K562 (cell line): Measurements from ENCODE around the gene TRIM37. TPM values are rescaled to one million over a fixed set of nuclear protein-coding genes. Genes with fewer than 3 reads are reported as not detected.

ENCODE experiments used
- DLX4 ChIP-seq: fragments of 250-450 bp; sonication (Bioruptor Pico); IDR thresholded peaks from 2 replicates; pipeline ENCODE4 v1.6.1; 2021; ENCODE audit warnings: mild to moderate bottlenecking
- FIP1L1 ChIP-seq: fragments of 200-400 bp; formaldehyde crosslinking; IDR thresholded peaks from 2 replicates; pipeline ENCODE4 v1.6.1; 2018; ENCODE audit warnings: mild to moderate bottlenecking, low read depth, low read length; ENCODE audit not compliant: poor library complexity, severe bottlenecking
- HIVEP1 ChIP-seq: fragments of 250-450 bp; sonication (Bioruptor Pico); IDR thresholded peaks from 2 replicates; pipeline ENCODE4 v1.4.0; 2020; ENCODE audit warnings: mild to moderate bottlenecking
- HNRNPK ChIP-seq: fragments of 200-400 bp; formaldehyde crosslinking; IDR thresholded peaks from one replicate; pipeline ENCODE4 v1.6.1; 2018; ENCODE audit warnings: mild to moderate bottlenecking, low read depth, low read length; ENCODE audit not compliant: poor library complexity, severe bottlenecking
- KLF16 ChIP-seq: IDR thresholded peaks from 2 replicates; pipeline ENCODE4 v1.6.1; 2016; ENCODE audit warnings: antibody characterized with exemption
- NR1H2 ChIP-seq: sonication (generic); formaldehyde crosslinking; IDR thresholded peaks from 2 replicates; pipeline ENCODE4 v1.4.0; 2020; ENCODE audit warnings: mild to moderate bottlenecking, missing genetic modification reagents
- PHF20 ChIP-seq: fragments of 450-650 bp; IDR thresholded peaks from 2 replicates; pipeline ENCODE4 v1.6.1; 2018; ENCODE audit not compliant: partially characterized antibody
- SNRNP70 ChIP-seq: fragments of 200-400 bp; formaldehyde crosslinking; optimal IDR thresholded peaks from 2 replicates; pipeline ENCODE3; 2017; ENCODE audit warnings: low read depth, low read length
- STAT5B ChIP-seq: fragments of 250-450 bp; sonication (Bioruptor Pico); IDR thresholded peaks from 2 replicates; pipeline ENCODE4 v1.8.0; 2021; ENCODE audit warnings: mild to moderate bottlenecking, inconsistent platforms
- ZFP1 ChIP-seq: fragments of 450-650 bp; formaldehyde crosslinking; IDR thresholded peaks from 2 replicates; pipeline ENCODE4 v1.4.0; 2020; ENCODE audit warnings: mild to moderate bottlenecking, mixed read lengths
- ZFP30 ChIP-seq: fragments of 250-450 bp; sonication (Bioruptor Pico); IDR thresholded peaks from 2 replicates; pipeline ENCODE4 v1.8.0; 2022; ENCODE audit warnings: moderate library complexity, mild to moderate bottlenecking, inconsistent platforms, borderline replicate concordance
- ZFX ChIP-seq: sonication (generic); formaldehyde crosslinking; IDR thresholded peaks from 2 replicates; pipeline ENCODE4 v1.8.0; 2022; ENCODE audit warnings: mild to moderate bottlenecking, missing genetic modification reagents, moderate library complexity
- polyA plus RNA-seq, 8 experiments: library from polyadenylated mRNA; depleted of rRNA in 4 of 8; stranded (reverse) in 5 of 8; unstranded in 3 of 8; fragments of >200 nt; fragmentation: Nextera tagmentation in 2 of 8; fragmentation: Illumina TruSeq in 1 of 8; extraction: Ambion mirVana in 2 of 8; extraction: Trizol in 1 of 8; gene quantifications; 2 replicates each; pipeline versions ENCODE4 v1.2.1 to v1.2.3, GENCODE V29; 2011 to 2014; ENCODE audit warnings: inconsistent platforms in 1 of 8, missing spikeins in 1 of 8
- total RNA-seq, 7 experiments: library from RNA; depleted of rRNA in 6 of 7; stranded (reverse); fragments of >200 nt in 6 of 7; fragmentation: Illumina TruSeq in 2 of 7; extraction: Trizol in 2 of 7; gene quantifications; 2 replicates each; pipeline versions ENCODE4 v1.2.1 to v1.2.3, GENCODE V29; 2011 to 2021; ENCODE audit warnings: low replicate concordance in 1 of 7
- TF ChIP-seq, protein P1 (sequence below): sonication (generic); formaldehyde crosslinking; IDR thresholded peaks from 2 replicates; pipeline ENCODE4 v1.4.0; 2020; ENCODE audit warnings: mild to moderate bottlenecking, missing genetic modification reagents
- TF ChIP-seq, protein P2 (sequence below): sonication (generic); formaldehyde crosslinking; IDR thresholded peaks from 2 replicates; pipeline ENCODE4 v1.8.1; 2023; ENCODE audit warnings: mild to moderate bottlenecking, missing genetic modification reagents, moderate library complexity

The TRIM37 gene
- total and polyA plus RNA-seq, 9 of the 15 experiments (the other 6 are each of a cell fraction or from before 2014, with no cell fraction given) = 4.5 to 31.4 (median 23.8) TPM

DNA sequence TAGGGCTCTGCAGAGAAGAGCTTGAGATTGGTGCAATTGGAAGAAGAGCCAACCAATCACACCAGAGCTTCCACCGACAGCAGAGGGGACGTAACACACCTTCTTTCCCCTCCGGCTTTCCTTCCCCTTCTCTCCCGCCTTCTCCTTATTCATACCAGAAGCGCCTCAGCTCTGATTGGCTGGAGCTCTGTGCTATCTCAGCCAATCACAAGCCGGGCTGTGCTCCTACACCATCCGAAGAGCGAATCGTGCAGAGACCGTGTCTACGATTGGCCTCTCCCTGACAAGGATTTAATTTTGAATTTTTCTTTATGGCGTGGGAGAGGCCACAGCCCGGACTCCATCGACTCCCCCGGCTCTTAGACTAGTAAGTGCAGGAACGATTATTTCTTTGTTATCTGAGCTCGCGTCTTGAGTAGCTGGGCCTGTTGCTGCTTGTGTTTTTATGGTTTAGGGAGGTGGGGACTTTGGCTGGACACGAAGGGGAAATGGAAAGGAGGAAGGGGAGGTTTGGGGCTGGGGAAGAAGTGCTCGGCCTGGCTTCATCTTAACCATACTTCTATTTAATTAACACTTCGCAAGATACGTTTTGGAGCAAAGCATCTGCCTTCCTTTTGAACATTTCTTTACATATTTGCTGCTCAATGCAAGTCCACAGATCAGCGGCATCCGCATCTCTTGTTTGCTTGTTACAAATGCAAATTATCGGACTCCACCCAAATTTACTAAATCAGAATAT is 48.9 kb upstream of the TRIM37 start, which contains the start of gene PRR11 (continued):
- TF ChIP-seq HIVEP1 (CRISPR knock-in tag) (no peak), FIP1L1 (no peak), PHF20 (no peak), STAT5B (CRISPR knock-in tag) (no peak), DLX4 (no peak), KLF16 (peak; percentile 56; the same call in 1 of the 2 replicates), ZFX (peak; percentile 15), ZFP30 (CRISPR knock-in tag) (no peak), ZFP1 (CRISPR knock-in tag) (no peak), HNRNPK (no peak), NR1H2 (CRISPR knock-in tag) (no peak), SNRNP70 (no peak)
- TF ChIP-seq, protein P1, sequence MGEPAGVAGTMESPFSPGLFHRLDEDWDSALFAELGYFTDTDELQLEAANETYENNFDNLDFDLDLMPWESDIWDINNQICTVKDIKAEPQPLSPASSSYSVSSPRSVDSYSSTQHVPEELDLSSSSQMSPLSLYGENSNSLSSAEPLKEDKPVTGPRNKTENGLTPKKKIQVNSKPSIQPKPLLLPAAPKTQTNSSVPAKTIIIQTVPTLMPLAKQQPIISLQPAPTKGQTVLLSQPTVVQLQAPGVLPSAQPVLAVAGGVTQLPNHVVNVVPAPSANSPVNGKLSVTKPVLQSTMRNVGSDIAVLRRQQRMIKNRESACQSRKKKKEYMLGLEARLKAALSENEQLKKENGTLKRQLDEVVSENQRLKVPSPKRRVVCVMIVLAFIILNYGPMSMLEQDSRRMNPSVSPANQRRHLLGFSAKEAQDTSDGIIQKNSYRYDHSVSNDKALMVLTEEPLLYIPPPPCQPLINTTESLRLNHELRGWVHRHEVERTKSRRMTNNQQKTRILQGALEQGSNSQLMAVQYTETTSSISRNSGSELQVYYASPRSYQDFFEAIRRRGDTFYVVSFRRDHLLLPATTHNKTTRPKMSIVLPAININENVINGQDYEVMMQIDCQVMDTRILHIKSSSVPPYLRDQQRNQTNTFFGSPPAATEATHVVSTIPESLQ = no peak
- TF ChIP-seq, protein P2, sequence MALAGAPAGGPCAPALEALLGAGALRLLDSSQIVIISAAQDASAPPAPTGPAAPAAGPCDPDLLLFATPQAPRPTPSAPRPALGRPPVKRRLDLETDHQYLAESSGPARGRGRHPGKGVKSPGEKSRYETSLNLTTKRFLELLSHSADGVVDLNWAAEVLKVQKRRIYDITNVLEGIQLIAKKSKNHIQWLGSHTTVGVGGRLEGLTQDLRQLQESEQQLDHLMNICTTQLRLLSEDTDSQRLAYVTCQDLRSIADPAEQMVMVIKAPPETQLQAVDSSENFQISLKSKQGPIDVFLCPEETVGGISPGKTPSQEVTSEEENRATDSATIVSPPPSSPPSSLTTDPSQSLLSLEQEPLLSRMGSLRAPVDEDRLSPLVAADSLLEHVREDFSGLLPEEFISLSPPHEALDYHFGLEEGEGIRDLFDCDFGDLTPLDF = no peak; the same call in 1 of the 2 replicates
